PC-9 (cell line): ENCODE results near the gene ATP8B1. TPM values are rescaled to one million over a fixed set of nuclear protein-coding genes. Genes with fewer than 3 reads are reported as not detected.

Experiments
- BruUV-seq: library from RNA; stranded (reverse); fragments of 400-500 nt; replicated peaks from 2 replicates; lab custom pipeline; 2021; lab: Mats Ljungman, UMichigan
- CTCF ChIA-PET: fragments of 300-600 bp; sonication (Branson Sonifier 250); formaldehyde crosslinking; loops from one replicate; lab custom pipeline; 2022; ENCODE audit warnings: antibody characterized with exemption; lab: Charles Lee
- POLR2A ChIA-PET: fragments of 300-600 bp; sonication (Branson Sonifier 250); formaldehyde crosslinking; loops from one replicate; lab custom pipeline; 2022; ENCODE audit warnings: antibody characterized with exemption; ENCODE audit not compliant: unreplicated experiment; lab: Charles Lee
- DNase-seq, 2 experiments: peaks; one replicate each; pipeline versions ENCODE4 v3.0.0 to v3.0.0-alpha.2; 2015 to 2022; ENCODE audit warnings: mixed read lengths in 1 of 2
- H2AFZ ChIP-seq: fragments of 200-600 bp; sonication (generic); 2 replicates; pipeline ENCODE4 v1.8.1; 2017; ENCODE audit warnings: antibody characterized with exemption
- H3F3A ChIP-seq: fragments of 200-600 bp; sonication (generic); 2 replicates; pipeline ENCODE4 v1.8.1; 2017; ENCODE audit warnings: antibody characterized with exemption, mild to moderate bottlenecking, low read depth; ENCODE audit not compliant: insufficient read depth
- H3K27ac ChIP-seq: fragments of 200-600 bp; sonication (generic); 2 replicates; pipeline ENCODE4 v1.6.1; 2016; ENCODE audit warnings: mixed run types
- H3K27me3 ChIP-seq: fragments of 200-600 bp; sonication (generic); 2 replicates; pipeline ENCODE4 v1.6.1; 2016; ENCODE audit warnings: low read depth, mixed run types; ENCODE audit not compliant: insufficient read depth
- H3K36me3 ChIP-seq: fragments of 200-600 bp; sonication (generic); 2 replicates; pipeline ENCODE4 v1.6.1; 2016; ENCODE audit warnings: low read depth, mixed run types
- H3K4me1 ChIP-seq: fragments of 200-600 bp; sonication (generic); replicated peaks from 2 replicates; pipeline ENCODE4 v1.6.1; 2016; ENCODE audit warnings: mixed run types; ENCODE audit not compliant: insufficient read depth
- H3K4me2 ChIP-seq: fragments of 200-600 bp; sonication (generic); 2 replicates; pipeline ENCODE4 v1.6.1; 2017; ENCODE audit warnings: mixed run types
- H3K4me3 ChIP-seq: fragments of 200-600 bp; sonication (generic); 2 replicates; pipeline ENCODE4 v1.6.1; 2016; ENCODE audit warnings: mixed run types
- H3K79me2 ChIP-seq: fragments of 200-600 bp; sonication (generic); 2 replicates; pipeline ENCODE4 v1.6.1; 2017; ENCODE audit warnings: low read depth, mixed run types
- H3K9me2 ChIP-seq: fragments of 200-600 bp; sonication (generic); 2 replicates; pipeline ENCODE4 v1.8.1; 2017; ENCODE audit warnings: mild to moderate bottlenecking; ENCODE audit not compliant: insufficient read depth
- H3K9me3 ChIP-seq: fragments of 200-600 bp; sonication (generic); 2 replicates; pipeline ENCODE4 v1.8.1; 2016; ENCODE audit warnings: low read depth; ENCODE audit not compliant: insufficient read depth
- H4K20me1 ChIP-seq: fragments of 200-600 bp; sonication (generic); 2 replicates; pipeline ENCODE4 v1.8.1; 2017; ENCODE audit not compliant: insufficient read depth
- CTCF ChIP-seq: fragments of 200-600 bp; sonication (generic); conservative IDR thresholded peaks from 2 replicates; pipeline ENCODE4 v1.6.1; 2017; ENCODE audit warnings: mixed run types, antibody characterized with exemption, mild to moderate bottlenecking, moderate library complexity
- EZH2 ChIP-seq: fragments of 200-600 bp; sonication (generic); IDR thresholded peaks from 2 replicates; pipeline ENCODE4 v1.8.0; 2017; ENCODE audit warnings: antibody characterized with exemption, low read depth
- intact Hi-C: fragments of 100-400 bp; cut with micrococcal nuclease; formaldehyde crosslinking; loops from one replicate; pipeline ENCODE4 v1.10.0; 2022; ENCODE audit not compliant: unreplicated experiment
- total RNA-seq: library from RNA; stranded (reverse); gene quantifications from 2 replicates; pipeline ENCODE4 v1.2.3, GENCODE V29; 2021

The ATP8B1 gene
- total RNA-seq, 1 experiment from 2014 or later: 23.4 TPM

GRCh38 chr18:57619876-57620275, 183.2 kb downstream of the ATP8B1 start:
- TSS peak; percentile 34 for BruUV-seq
- H3K27me3 ChIP-seq: no peaks in the 10 kb centered on the region
- H3K4me1 ChIP-seq: peaks cover 14% of the 10 kb centered on the region
- ChIA-PET POLR2A (interaction anchor here (1.0 kb wide), 1 partner anchor 11 kb away, joined by 3 read pairs; no protein-coding TSS in a partner anchor), CTCF (no interaction called here)
- no peak overlapping the region for H2AFZ ChIP-seq
- TF ChIP-seq CTCF (no peak), EZH2 (no peak)
- DNase-seq: no peak
- H3K9me2 ChIP-seq: no peaks in the 10 kb centered on the region
- H3K27ac ChIP-seq: no peak overlapping the region
- 0 out of 2 replicates have a peak, but pooled peaks cover 7% of the 10 kb centered on the region for H3F3A ChIP-seq
- H4K20me1 ChIP-seq: peaks cover 26% of the 10 kb centered on the region
- H3K4me2 ChIP-seq: peak overlapping the region; percentile 99
- intact Hi-C loops: loop anchor here (5.0 to 10.0 kb wide), 2 partner anchors 422 to 705 kb away; partner anchors contain the start of gene NEDD4L
- peak overlapping the region; percentile 95; the same call in 1 of the 2 replicates for H3K4me3 ChIP-seq
- no peaks in the 10 kb centered on the region for H3K9me3 ChIP-seq
- peaks cover 48% of the 10 kb centered on the region for H3K79me2 ChIP-seq
- peaks cover 29% of the 10 kb centered on the region for H3K36me3 ChIP-seq

GRCh38 chr18:57618910-57619309, 184.2 kb downstream of the ATP8B1 start:
- BruUV-seq: no TSS peak
- peaks cover 34% of the 10 kb centered on the region for H3K36me3 ChIP-seq
- no peak overlapping the region for H2AFZ ChIP-seq
- H3K9me2 ChIP-seq: no peaks in the 10 kb centered on the region
- no peak overlapping the region for H3K4me2 ChIP-seq
- peaks cover 29% of the 10 kb centered on the region for H4K20me1 ChIP-seq
- H3K9me3 ChIP-seq: no peaks in the 10 kb centered on the region
- TF ChIP-seq CTCF (no peak), EZH2 (no peak)
- H3K4me3 ChIP-seq: no peak overlapping the region
- 0 out of 2 replicates have a peak, but pooled peaks cover 7% of the 10 kb centered on the region for H3F3A ChIP-seq
- intact Hi-C loops: loop anchor here (10.0 kb wide), 1 partner anchor 706 kb away; no protein-coding TSS in a partner anchor
- no peak overlapping the region for H3K27ac ChIP-seq
- CTCF ChIA-PET: no interaction called here
- POLR2A ChIA-PET: no interaction called here
- H3K79me2 ChIP-seq: peaks cover 49% of the 10 kb centered on the region
- no peak for DNase-seq
- peaks cover 14% of the 10 kb centered on the region for H3K4me1 ChIP-seq
- H3K27me3 ChIP-seq: no peaks in the 10 kb centered on the region

GRCh38 chr18:57603871-57604270, 199.2 kb downstream of the ATP8B1 start:
- no peaks in the 10 kb centered on the region for H3K79me2 ChIP-seq
- no TSS peak for BruUV-seq
- H3K4me1 ChIP-seq: no peaks in the 10 kb centered on the region
- CTCF ChIA-PET: no interaction called here
- H3K9me2 ChIP-seq: no peaks in the 10 kb centered on the region
- H2AFZ ChIP-seq: no peak overlapping the region
- TF ChIP-seq EZH2 (no peak), CTCF (no peak)
- H3K27me3 ChIP-seq: no peaks in the 10 kb centered on the region
- peaks cover 75% of the 10 kb centered on the region for H3K36me3 ChIP-seq
- H3K4me3 ChIP-seq: no peak overlapping the region
- no peak overlapping the region for H3K27ac ChIP-seq
- H3F3A ChIP-seq: peaks cover 33% of the 10 kb centered on the region
- no peaks in the 10 kb centered on the region for H3K9me3 ChIP-seq
- DNase-seq: no peak
- H4K20me1 ChIP-seq: peaks cover 9% of the 10 kb centered on the region; the same call in 1 of the 2 replicates
- POLR2A ChIA-PET: no interaction called here
- H3K4me2 ChIP-seq: no peak overlapping the region
- intact Hi-C loops: no loop called here

Other genes with a start within 250 kb of the ATP8B1 start
- gene FECH, start 216.6 kb downstream of the ATP8B1 start, total RNA-seq: 75.7 and 83.4 TPM in 2 replicates
- 101 and 104 TPM in 2 replicates for gene NARS1, start 181.5 kb downstream of the ATP8B1 start, total RNA-seq
- gene NEDD4L, start 240.9 kb upstream of the ATP8B1 start, total RNA-seq: 57.4 and 58.9 TPM in 2 replicates